DOHH2 (cell line): ENCODE results near the gene URB1.

Experiments used
- CTCF ChIP-seq: fragments of 200-600 bp; sonication (generic); IDR thresholded peaks from one replicate; pipeline ENCODE4 v1.5.1; 2014; ENCODE audit warnings: antibody characterized with exemption, mild to moderate bottlenecking, low read depth, low read length; ENCODE audit not compliant: poor library complexity, severe bottlenecking
- EZH2phosphoT487 ChIP-seq: fragments of 200-600 bp; sonication (generic); IDR thresholded peaks from 2 replicates; pipeline ENCODE4 v1.6.1; 2017; ENCODE audit warnings: borderline replicate concordance, mild to moderate bottlenecking, antibody characterized with exemption, low read length, moderate library complexity, mixed read lengths

GRCh38 chr21:32415451-32416398 is 22.9 kb upstream of the URB1 start:
- TF ChIP-seq CTCF (no peak), EZH2phosphoT487 (no peak)
